Natural killer cell treated with Interleukin-12 subunit alpha and Interleukin-12 subunit beta and Interleukin-15 and Interleukin-18, amount 100 ng/mL, for 72 hours (primary cell): ENCODE data around the gene ZNF184. TPM values are rescaled to one million over a fixed set of nuclear protein-coding genes. Genes with fewer than 3 reads are reported as not detected.
A peak's percentile ranks its signal among the peaks of the same experiment; 100 is the strongest.

Experiments
- ATAC-seq, 2 donors: fragments of 150-1000 bp; cut with Tn5 transposase in 1 of 2; sonication (Bioruptor Pico), chemical (Tn5 transposase) in 1 of 2; 2 replicates each; pipeline ENCODE4 v1.10.0; 2021
- DNase-seq: peaks from one replicate; pipeline ENCODE4 v3.0.0; 2022; ENCODE audit warnings: low spot score
- H3K27ac Mint-ChIP-seq, 2 donors: 1 replicate in 1 of 2; 2 replicates in 1 of 2; pipeline ENCODE4 v1.8.0; 2022; ENCODE audit warnings: mixed read lengths in 2 of 2, mild to moderate bottlenecking in 1 of 2, moderate library complexity in 1 of 2
- H3K27me3 Mint-ChIP-seq, 2 donors: 1 replicate in 1 of 2; 2 replicates in 1 of 2; pipeline ENCODE4 v1.8.0; 2022; ENCODE audit warnings: mixed read lengths in 2 of 2
- H3K36me3 Mint-ChIP-seq: one replicate; pipeline ENCODE4 v1.8.0; 2022; ENCODE audit warnings: mixed read lengths
- H3K4me1 Mint-ChIP-seq, 2 donors: 1 replicate in 1 of 2; 2 replicates in 1 of 2; pipeline ENCODE4 v1.8.0; 2022; ENCODE audit warnings: low read depth in 2 of 2, mixed read lengths in 2 of 2, mild to moderate bottlenecking in 1 of 2
- H3K4me3 Mint-ChIP-seq: one replicate; pipeline ENCODE4 v1.8.0; 2022; ENCODE audit warnings: mixed read lengths
- H3K9me3 Mint-ChIP-seq: 2 replicates; pipeline ENCODE4 v1.8.0; 2022; ENCODE audit warnings: mixed read lengths
- total RNA-seq, 2 donors: library from RNA; stranded (reverse); gene quantifications; one replicate each; pipeline ENCODE4 v1.2.3, GENCODE V29; 2022

The ZNF184 gene
- total RNA-seq, 2 donors from 2014 or later, result 6.4 to 8.6 TPM

DNA sequence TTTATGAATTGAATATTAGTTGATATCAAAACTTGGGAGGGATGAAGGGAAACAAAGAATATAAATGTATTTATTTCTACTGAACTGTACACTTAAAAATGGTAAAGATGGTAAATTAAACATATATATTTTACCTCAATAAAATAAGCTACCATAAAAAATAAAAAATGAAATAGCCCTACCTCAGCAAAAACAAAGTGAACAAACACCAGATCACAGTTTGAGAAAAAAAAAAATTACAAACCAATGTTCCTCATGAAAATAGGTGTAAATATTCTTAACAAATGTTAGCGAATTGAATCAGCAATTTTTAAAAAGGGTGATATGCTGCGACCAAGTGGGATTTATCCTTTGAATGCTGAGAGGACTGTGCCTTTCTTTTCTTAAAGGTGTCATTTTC, 28.3 kb upstream of the ZNF184 start:
- Mint-ChIP-seq H3K9me3 (no peaks in the 10 kb centered on the region), H3K27ac (no peak overlapping the region), H3K4me3 (no peak overlapping the region), H3K36me3 (no peaks in the 10 kb centered on the region), H3K27me3 (peaks cover 17 to 27% of the 10 kb centered on the region in 2 donors), H3K4me1 (peaks cover 21 to 26% of the 10 kb centered on the region in 2 donors)
- DNase-seq (no peak), ATAC-seq (no peak)

DNA sequence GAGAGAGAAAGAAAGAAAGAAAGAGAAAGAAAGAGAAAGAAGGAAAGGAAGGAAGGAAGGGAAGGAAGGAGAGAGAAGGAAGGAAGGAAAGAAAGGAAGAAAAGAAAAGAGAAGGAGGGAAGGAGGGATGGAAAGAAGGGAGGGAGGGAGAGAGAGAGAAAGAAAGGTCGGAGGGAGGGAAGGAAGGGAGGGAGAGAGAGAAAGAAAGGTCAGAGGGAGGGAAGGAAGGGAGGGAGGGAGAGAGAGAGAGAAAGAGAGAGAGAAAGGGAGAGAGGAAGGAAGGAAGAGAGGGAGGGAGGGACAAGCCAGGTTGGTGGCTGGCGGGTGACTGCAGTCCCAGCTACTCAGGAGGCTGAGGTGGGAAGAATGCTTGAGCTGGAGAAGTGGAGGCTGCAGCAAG, 27.3 kb upstream of the ZNF184 start:
- H3K9me3 Mint-ChIP-seq, result no peaks in the 10 kb centered on the region
- no peak overlapping the region for H3K27ac Mint-ChIP-seq
- H3K27me3 Mint-ChIP-seq, result peaks cover 24 to 34% of the 10 kb centered on the region in 2 donors
- H3K4me1 Mint-ChIP-seq, result peaks cover 30 to 35% of the 10 kb centered on the region in 2 donors
- no peak overlapping the region for H3K4me3 Mint-ChIP-seq
- H3K36me3 Mint-ChIP-seq, result peaks cover under 1% of the 10 kb centered on the region
- no peak for DNase-seq
- no peak for ATAC-seq

DNA sequence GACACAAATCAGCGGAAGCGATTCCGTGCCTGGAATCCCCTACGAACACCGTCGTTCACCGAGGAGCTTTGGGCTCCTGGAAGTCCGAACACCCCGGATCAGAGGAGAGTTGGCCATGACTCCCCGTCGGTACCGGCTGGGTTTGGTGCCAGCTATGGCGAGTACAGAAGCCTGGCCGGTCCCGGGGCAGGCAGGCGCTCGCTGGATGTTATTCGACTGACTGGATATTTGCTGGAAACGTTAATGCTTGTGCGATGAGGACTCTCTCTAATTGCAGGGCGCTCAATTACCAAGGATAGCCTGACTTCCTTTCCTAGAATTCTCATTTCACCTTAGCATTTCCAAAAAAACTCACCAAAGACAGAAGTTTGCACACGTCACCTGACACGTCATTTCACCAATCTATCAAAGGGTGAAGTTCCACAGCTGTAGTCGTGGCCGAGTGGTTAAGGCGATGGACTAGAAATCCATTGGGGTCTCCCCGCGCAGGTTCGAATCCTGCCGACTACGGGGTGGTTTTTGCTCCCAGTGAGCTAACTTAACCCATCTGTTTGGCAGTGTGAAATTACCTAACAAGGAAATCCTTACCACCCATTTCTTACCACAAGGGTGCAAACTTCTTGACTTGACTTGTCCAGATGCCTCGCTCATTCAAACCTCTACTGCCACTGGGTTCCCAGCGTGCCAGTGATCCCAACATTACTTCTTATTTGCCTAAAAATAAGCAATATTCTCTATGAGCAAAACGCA, 22.7 kb upstream of the ZNF184 start:
- Mint-ChIP-seq H3K36me3 (peaks cover 9% of the 10 kb centered on the region), H3K4me1 (peaks cover 13 to 14% of the 10 kb centered on the region in 2 donors), H3K9me3 (no peaks in the 10 kb centered on the region), H3K27me3 (peaks cover 37 to 49% of the 10 kb centered on the region in 2 donors), H3K4me3 (peak overlapping the region; percentile 78), H3K27ac (peak overlapping the region; percentile 66 to 70)
- ATAC-seq, result peak; percentile 89 to 94
- peak; percentile 74 for DNase-seq

DNA sequence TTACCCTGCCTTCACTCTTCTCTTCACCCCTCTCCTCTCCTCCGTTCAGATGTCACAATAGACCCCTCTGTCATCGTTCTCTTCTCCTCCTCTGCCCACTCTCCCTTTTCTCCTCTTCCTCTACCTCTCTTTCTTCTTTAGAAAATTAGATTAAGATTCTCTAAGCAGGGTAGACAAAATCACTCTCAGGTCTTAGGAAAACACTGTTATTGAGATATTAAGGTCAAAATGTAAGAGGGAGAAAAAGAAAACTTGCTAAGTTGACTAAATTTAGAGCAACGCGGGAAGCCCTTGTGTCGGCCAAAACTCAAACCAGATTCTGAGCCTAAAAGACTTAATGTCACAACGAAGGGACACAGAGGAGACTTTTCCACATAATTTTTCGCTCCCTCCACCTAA, 22.1 kb upstream of the ZNF184 start:
- Mint-ChIP-seq H3K4me3 (peak overlapping the region; percentile 78), H3K27me3 (peaks cover 33 to 43% of the 10 kb centered on the region in 2 donors), H3K36me3 (peaks cover 9% of the 10 kb centered on the region), H3K4me1 (peaks cover 13 to 14% of the 10 kb centered on the region in 2 donors), H3K27ac (peak overlapping the region; percentile 66 to 70), H3K9me3 (no peaks in the 10 kb centered on the region)
- no peak for DNase-seq
- no peak for ATAC-seq

DNA sequence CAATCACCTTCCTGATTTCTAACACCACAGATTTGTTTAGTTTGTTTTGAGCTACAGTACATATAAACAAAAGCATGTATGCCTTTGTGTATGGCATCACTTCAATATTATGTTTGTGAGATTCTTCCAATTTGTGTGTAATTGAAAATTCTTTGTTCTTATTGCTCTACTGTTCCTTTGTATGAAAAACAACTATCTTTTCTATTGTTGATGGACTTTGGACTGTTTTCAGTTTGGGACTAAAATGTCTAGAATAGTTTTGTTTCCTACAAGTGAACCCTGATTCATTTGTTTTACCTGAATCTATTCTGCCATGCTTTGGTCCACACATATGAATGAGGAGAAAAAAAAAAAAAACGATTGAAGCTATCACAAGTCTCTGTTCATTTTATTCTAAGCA, 21.2 kb upstream of the ZNF184 start:
- Mint-ChIP-seq H3K4me3 (no peak overlapping the region), H3K27me3 (peaks cover 29 to 35% of the 10 kb centered on the region in 2 donors), H3K27ac (no peak overlapping the region), H3K4me1 (peaks cover 13 to 14% of the 10 kb centered on the region in 2 donors), H3K36me3 (peaks cover 9% of the 10 kb centered on the region), H3K9me3 (no peaks in the 10 kb centered on the region)
- DNase-seq, result no peak
- no peak for ATAC-seq

DNA sequence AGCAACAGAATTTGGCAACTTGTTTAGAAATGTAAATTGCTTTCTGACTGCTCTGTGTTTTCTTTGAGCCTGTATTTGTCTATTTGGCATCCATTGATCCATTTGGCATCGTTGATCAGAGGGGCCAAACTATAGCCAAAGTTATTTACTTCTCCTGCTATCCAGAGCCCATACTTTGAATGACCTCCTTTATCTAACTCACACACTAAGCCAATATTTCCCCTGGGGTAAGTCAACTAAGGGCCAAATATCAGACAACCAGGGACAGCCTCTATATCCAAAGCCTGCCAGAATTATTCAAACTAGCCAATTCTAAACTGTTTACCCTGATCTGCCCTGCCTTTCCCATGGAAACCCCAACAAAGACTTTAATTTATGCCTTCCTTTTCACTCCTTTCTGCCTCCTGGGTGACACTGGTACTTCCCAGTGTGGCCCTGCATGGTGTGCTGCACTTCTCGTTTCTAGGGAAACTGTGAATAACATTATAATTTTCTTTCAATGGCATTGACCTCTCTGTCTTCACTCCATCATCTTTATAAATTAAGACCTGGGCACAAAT, 19.8 kb upstream of the ZNF184 start:
- H3K27ac Mint-ChIP-seq, result no peak overlapping the region
- DNase-seq, result no peak
- peaks cover 9% of the 10 kb centered on the region for H3K36me3 Mint-ChIP-seq
- peaks cover 20 to 24% of the 10 kb centered on the region in 2 donors for H3K27me3 Mint-ChIP-seq
- H3K4me1 Mint-ChIP-seq, result peaks cover 13 to 14% of the 10 kb centered on the region in 2 donors
- no peak overlapping the region for H3K4me3 Mint-ChIP-seq
- no peaks in the 10 kb centered on the region for H3K9me3 Mint-ChIP-seq
- ATAC-seq, result no peak

DNA sequence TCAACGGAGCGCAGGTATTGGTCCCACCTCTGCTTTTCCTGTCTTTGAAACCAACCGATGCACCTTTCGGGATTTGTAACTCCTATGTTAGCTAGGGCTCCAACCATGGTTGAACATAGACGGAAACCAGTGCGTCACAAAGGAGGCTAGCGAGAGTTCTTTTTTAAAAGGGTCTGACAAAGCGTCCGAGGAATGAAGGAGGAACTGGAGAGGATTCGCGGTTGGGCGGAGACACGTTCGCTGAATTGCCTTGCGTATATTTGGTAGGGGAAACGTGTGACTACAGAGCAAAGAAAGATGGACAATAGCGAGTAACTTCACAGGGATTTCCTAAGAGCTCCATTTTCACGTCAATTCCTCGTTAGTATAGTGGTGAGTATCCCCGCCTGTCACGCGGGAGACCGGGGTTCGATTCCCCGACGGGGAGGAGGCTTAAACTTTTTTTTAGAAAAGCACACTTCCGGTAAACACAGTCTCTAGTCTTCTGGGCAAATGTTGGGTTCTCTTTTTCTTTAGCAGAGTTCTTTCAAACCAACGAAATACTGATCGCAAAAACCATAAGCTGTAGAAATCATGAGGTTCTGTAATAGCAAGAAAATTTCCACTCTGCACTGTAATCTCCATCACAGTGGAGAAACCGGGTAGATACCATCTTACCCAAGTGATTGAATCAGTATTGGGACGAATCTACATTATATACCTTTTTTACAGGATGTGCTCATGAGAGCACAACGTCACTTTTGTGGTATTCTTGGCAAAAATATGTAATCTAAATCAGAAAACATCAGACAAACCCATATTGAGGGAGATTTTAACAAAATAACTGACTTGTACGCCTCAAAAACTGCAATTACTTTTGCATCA, 6.6 kb upstream of the ZNF184 start:
- no peaks in the 10 kb centered on the region for H3K9me3 Mint-ChIP-seq
- DNase-seq (peak; percentile 87), ATAC-seq (peak; percentile 75 to 85)
- H3K27ac Mint-ChIP-seq, result no peak overlapping the region
- no peak overlapping the region for H3K4me3 Mint-ChIP-seq
- H3K36me3 Mint-ChIP-seq, result no peaks in the 10 kb centered on the region
- H3K4me1 Mint-ChIP-seq, result peaks cover 0 to 3% of the 10 kb centered on the region in 2 donors
- H3K27me3 Mint-ChIP-seq, result no peaks in the 10 kb centered on the region

DNA sequence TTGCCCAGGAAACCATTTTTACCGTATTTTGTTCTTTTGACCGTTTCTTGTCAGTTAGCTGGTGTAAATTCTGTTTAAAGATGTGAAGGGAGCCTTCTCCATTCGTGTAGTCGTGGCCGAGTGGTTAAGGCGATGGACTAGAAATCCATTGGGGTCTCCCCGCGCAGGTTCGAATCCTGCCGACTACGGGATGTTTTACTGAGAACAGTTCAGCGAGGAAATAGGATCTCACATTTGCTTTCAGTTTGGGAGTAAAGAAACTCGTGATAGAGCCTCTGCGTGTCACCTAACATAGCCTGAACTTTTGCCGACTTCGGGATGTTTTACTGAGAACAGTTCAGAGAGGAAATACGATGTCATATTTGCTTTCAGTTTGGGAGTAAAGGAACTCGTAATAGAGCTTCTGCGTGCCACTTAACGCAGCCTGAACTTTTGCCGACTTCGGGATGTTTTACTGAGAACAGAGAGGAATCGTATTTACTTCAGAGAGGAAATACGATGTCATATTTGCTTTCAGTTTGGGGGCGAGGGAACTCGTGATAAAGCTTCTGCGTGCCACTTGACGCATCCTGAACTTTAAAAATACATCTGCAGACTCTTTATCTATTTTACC, 5.9 kb upstream of the ZNF184 start:
- no peak overlapping the region for H3K4me3 Mint-ChIP-seq

DNA sequence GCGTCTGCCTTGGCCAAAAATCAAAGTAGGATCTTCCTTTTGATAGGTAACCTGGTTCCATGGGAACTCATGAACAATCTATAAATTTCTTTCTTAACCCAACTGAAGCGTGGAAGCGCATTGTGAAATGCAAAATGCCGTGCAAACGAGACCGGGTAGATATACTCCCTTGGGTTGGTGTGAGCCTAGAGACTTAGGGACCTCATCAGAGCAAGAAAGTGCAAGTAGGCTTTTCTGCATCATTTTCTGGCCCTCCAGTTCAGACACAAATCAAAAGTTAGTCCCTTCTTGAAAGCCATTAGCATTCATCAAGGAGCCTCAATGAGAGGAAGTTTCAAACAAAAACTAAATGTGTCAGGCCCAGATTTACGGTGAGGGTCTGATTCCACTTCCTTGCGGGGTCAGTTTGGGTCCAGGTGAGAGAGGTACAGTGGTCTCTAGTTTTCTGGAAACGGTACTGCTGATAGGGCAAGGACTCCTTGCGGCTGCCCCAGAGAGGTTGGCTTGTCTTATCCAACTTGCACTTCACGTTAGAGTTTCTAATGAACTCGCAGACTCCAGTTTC, 5.3 kb upstream of the ZNF184 start:
- no peak overlapping the region for H3K4me3 Mint-ChIP-seq
- H3K4me1 Mint-ChIP-seq, result peaks cover 0 to 5% of the 10 kb centered on the region in 2 donors
- no peak overlapping the region for H3K27ac Mint-ChIP-seq
- H3K27me3 Mint-ChIP-seq, result no peaks in the 10 kb centered on the region
- no peaks in the 10 kb centered on the region for H3K36me3 Mint-ChIP-seq
- H3K9me3 Mint-ChIP-seq, result no peaks in the 10 kb centered on the region
- ATAC-seq, result peak; percentile 14 to 44
- DNase-seq, result no peak

More for the DNA sequence above, 5.9 kb upstream of the ZNF184 start:
- no peaks in the 10 kb centered on the region for H3K27me3 Mint-ChIP-seq
- peak; percentile 83 for DNase-seq
- peak; percentile 87 to 92 for ATAC-seq
- no peaks in the 10 kb centered on the region for H3K9me3 Mint-ChIP-seq
- H3K36me3 Mint-ChIP-seq, result no peaks in the 10 kb centered on the region
- H3K27ac Mint-ChIP-seq, result no peak overlapping the region
- H3K4me1 Mint-ChIP-seq, result peaks cover 0 to 3% of the 10 kb centered on the region in 2 donors

DNA sequence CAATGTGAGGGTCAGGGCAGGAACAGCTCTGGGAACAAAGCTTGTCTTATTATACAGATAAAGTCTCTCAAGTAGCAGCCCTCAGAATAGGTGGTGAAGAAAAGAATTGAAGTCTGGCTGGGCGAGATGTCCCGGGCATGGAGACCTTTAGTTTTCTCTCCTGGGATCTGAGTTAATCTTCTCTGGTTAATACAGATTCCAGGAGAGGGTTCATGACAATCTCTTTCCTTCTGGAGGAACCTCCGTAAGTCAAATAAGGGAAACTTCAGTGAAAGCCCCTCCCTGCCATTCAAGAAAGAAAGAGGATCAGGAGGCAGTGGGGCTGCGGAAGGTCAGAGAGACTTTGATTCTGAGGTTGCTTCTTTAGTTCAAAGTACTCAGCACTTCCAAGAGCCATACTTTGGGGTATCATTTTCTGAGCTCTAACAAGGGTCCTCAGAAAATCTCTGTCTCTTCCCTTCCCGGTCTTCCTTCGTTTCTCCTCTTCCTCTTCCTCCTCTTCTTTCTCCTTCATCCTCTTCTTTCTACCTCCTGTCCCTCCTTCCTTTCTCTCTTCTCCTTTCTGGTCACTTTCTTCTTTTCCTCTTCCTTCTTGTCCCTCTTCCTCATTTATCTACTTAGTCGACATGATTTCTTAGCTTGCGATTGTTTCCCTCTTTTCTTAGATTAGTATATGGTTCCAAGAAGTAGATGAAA, 4.6 kb upstream of the ZNF184 start:
- DNase-seq, result no peak
- no peak for ATAC-seq
- H3K4me1 Mint-ChIP-seq, result peaks cover under 1 to 7% of the 10 kb centered on the region in 2 donors
- peak overlapping the region; percentile 23 for H3K4me3 Mint-ChIP-seq
- no peaks in the 10 kb centered on the region for H3K9me3 Mint-ChIP-seq
- H3K27me3 Mint-ChIP-seq, result no peaks in the 10 kb centered on the region
- no peak overlapping the region for H3K27ac Mint-ChIP-seq
- H3K36me3 Mint-ChIP-seq, result no peaks in the 10 kb centered on the region

DNA sequence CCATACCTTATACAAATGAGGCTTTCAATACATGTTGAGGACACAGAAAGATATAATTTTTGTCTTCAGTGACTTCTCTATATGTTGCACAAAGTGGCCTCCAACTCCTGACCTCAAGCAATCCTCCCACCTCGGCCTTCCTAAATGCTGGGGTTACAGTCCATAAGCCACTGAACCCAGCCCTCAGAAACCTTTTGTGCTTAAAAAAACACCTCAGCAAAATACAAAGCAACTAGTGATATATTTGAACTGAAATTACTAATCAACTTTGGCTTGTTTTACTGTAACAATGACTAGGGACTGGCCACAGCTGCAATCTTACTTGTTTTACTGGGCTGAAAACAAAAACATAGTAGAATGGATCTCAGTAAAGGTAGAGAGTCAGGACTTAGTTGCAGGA, 3.2 kb upstream of the ZNF184 start:
- ATAC-seq (no peak), DNase-seq (no peak)
- Mint-ChIP-seq H3K4me1 (peaks cover 15 to 17% of the 10 kb centered on the region in 2 donors), H3K4me3 (no peak overlapping the region), H3K27me3 (no peaks in the 10 kb centered on the region), H3K9me3 (no peaks in the 10 kb centered on the region), H3K27ac (no peak overlapping the region), H3K36me3 (no peaks in the 10 kb centered on the region)

DNA sequence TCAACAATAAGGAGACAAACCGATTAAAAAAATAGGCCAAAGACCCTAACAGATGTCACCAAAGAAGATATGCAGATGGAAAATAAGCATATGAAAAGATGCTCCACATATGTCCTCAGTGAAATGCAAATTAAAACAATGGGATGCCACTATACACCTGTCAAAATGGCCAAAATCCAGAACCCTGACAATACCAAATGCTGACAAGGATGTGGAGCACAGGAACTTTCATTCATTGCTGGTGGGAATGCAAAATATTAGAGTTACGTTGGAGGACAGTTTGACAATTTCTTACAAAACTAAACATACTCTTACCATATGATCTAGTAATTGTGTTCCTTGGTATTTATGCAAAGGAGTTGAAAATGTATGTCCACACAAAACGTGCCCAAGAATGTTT, 1.8 kb upstream of the ZNF184 start:
- H3K27ac Mint-ChIP-seq, result no peak overlapping the region
- H3K36me3 Mint-ChIP-seq, result peaks cover 7% of the 10 kb centered on the region
- H3K9me3 Mint-ChIP-seq, result no peaks in the 10 kb centered on the region
- H3K4me1 Mint-ChIP-seq, result peaks cover 25 to 27% of the 10 kb centered on the region in 2 donors
- H3K27me3 Mint-ChIP-seq, result no peaks in the 10 kb centered on the region
- ATAC-seq (no peak), DNase-seq (no peak)
- H3K4me3 Mint-ChIP-seq, result no peak overlapping the region

DNA sequence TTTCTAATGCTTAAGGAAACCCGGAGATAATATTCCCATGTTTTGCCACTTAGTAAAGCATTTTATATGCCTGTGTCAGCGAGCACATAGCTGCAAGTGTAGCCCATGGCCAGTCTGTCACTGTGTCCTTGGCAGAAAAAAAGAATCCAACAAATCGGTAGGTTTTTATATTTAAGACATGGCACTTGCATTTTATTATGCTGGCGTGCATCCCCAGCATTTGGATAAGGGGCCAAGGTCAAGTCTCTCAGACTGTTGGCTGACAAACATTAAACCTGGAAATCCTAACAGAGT, 1.2 kb upstream of the ZNF184 start:
- H3K36me3 Mint-ChIP-seq, result peaks cover 13% of the 10 kb centered on the region
- no peaks in the 10 kb centered on the region for H3K9me3 Mint-ChIP-seq
- no peak overlapping the region for H3K4me3 Mint-ChIP-seq
- DNase-seq (no peak), ATAC-seq (no peak)
- H3K27ac Mint-ChIP-seq, result peak overlapping the region in 1 of 2 donors; percentile 87
- H3K4me1 Mint-ChIP-seq, result peaks cover 30 to 32% of the 10 kb centered on the region in 2 donors
- H3K27me3 Mint-ChIP-seq, result no peaks in the 10 kb centered on the region
